ENCODE results near the gene CTSF. TPM values are rescaled to one million over a fixed set of nuclear protein-coding genes. Genes with fewer than 3 reads are reported as not detected.

CTSF gene
- total RNA-seq, 1 donor from 2014 or later, result 1.6 TPM

- TF ChIP-seq CTCF (IDR thresholded peaks at IDR 0.05; ENCODE audit: insufficient read depth, low read length, severe bottlenecking), result no peak
- no peak for FAIRE-seq
- H3K36me3 ChIP-seq (ENCODE audit: control insufficient read depth, insufficient read depth, low read length), result peaks cover 10% of the 10 kb centered on the region
- H3K4me3 ChIP-seq (ENCODE audit: low read depth, low read length), result no peak overlapping the region
- no peak for DNase-seq (ENCODE audit: low read depth)
- H3K27me3 ChIP-seq (ENCODE audit: control insufficient read depth, insufficient read depth, low read length), result no peaks in the 10 kb centered on the region
Measured at GRCh38 chr11:66600219-66600618, 31.8 kb upstream of the CTSF start.

GRCh38 chr11:66598993-66599392, 30.6 kb upstream of the CTSF start:
- Histone ChIP-seq H3K4me3 (ENCODE audit: low read depth, low read length) (no peak overlapping the region), H3K36me3 (ENCODE audit: control insufficient read depth, insufficient read depth, low read length) (peaks cover 7% of the 10 kb centered on the region), H3K27me3 (ENCODE audit: control insufficient read depth, insufficient read depth, low read length) (no peaks in the 10 kb centered on the region)
- TF ChIP-seq CTCF (IDR thresholded peaks at IDR 0.05; ENCODE audit: insufficient read depth, low read length, severe bottlenecking), result no peak
- DNase-seq (ENCODE audit: low read depth) (no peak), FAIRE-seq (no peak)

- Histone ChIP-seq H3K4me3 (ENCODE audit: low read depth, low read length) (no peak overlapping the region), H3K27me3 (ENCODE audit: control insufficient read depth, insufficient read depth, low read length) (no peaks in the 10 kb centered on the region), H3K36me3 (ENCODE audit: control insufficient read depth, insufficient read depth, low read length) (peaks cover 7% of the 10 kb centered on the region)
- TF ChIP-seq CTCF (IDR thresholded peaks at IDR 0.05; ENCODE audit: insufficient read depth, low read length, severe bottlenecking), result no peak
- FAIRE-seq (no peak), DNase-seq (ENCODE audit: low read depth) (no peak)
Measured at GRCh38 chr11:66595245-66595904, 27.0 kb upstream of the CTSF start.

- no peaks in the 10 kb centered on the region for H3K27me3 ChIP-seq (ENCODE audit: control insufficient read depth, insufficient read depth, low read length)
- no peak for DNase-seq (ENCODE audit: low read depth)
- H3K36me3 ChIP-seq (ENCODE audit: control insufficient read depth, insufficient read depth, low read length), result no peaks in the 10 kb centered on the region
- no peak for TF ChIP-seq CTCF (IDR thresholded peaks at IDR 0.05; ENCODE audit: insufficient read depth, low read length, severe bottlenecking)
- peak overlapping the region; percentile 53 for H3K4me3 ChIP-seq (ENCODE audit: low read depth, low read length)
- FAIRE-seq, result no peak
Measured at GRCh38 chr11:66593650-66594049, 25.2 kb upstream of the CTSF start.

GRCh38 chr11:66593303-66593635, 24.9 kb upstream of the CTSF start:
- DNase-seq (ENCODE audit: low read depth), result no peak
- Histone ChIP-seq H3K4me3 (ENCODE audit: low read depth, low read length) (peak overlapping the region; percentile 53), H3K27me3 (ENCODE audit: control insufficient read depth, insufficient read depth, low read length) (no peaks in the 10 kb centered on the region), H3K36me3 (ENCODE audit: control insufficient read depth, insufficient read depth, low read length) (no peaks in the 10 kb centered on the region)
- no peak for TF ChIP-seq CTCF (IDR thresholded peaks at IDR 0.05; ENCODE audit: insufficient read depth, low read length, severe bottlenecking)
- FAIRE-seq, result no peak
